Measurements from ENCODE around the gene NLGN4X.

Gene NLGN4X

DNA sequence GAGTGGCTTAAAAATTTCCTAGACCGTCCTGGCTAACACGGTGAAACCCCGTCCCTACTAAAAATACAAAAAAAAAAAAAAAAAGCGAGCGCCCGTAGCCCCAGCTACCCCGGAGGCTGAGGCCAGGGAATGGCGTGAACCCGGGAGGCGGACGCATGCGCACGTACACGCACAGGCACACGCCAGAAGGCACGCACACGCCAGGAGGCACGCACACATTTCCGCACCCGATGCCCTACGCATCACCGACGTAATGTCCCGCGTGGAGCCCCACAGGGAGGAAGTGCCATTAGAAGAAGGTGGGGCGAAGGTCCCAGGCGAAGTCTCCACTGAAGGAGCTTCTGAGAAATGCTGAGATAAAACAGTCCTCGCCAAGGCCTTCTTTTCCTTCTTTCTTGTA, 41.4 kb downstream of the NLGN4X start:
- Mint-ChIP-seq H3K27ac (no peak overlapping the region), H3K4me1 (no peaks in the 10 kb centered on the region)
- no peak for ATAC-seq

DNA sequence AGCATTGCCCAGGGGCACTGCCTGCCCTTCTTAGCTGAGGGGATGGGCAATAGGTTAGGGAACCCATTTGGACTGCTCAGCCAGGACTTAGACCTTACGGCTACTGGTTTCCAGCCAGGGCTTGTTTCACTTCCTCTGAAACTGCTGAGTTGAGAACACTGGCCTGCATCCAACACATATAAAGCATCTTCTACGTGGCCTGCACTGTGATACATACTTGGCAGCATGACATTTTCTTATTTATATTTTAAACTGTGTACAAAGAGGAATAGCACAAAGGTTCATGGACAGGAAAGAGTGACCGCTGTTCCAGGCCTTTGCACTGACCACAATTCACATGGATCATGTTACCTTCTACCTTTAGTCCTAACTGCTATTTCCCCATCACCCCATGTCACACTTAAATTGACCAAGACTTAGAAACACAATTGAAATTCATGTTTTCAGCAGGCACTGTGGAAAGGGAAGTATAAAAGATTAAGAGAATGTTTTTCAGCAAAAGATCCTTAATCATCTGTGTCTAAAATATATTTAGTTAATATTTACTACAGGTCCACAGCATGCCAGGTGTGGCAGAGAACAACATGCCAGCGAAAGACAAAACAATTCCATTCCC, 43.7 kb downstream of the NLGN4X start:
- Mint-ChIP-seq H3K4me3 (no peak overlapping the region), H3K4me1 (no peaks in the 10 kb centered on the region), H3K27ac (no peak overlapping the region), H3K9me3 (peaks cover 4 to 9% of the 10 kb centered on the region in 2 donors), H3K27me3 (no peaks in the 10 kb centered on the region)
- no peak for DNase-seq
- ATAC-seq: no peak

More for the DNA sequence above, 41.4 kb downstream of the NLGN4X start:
- no peak overlapping the region for H3K4me3 Mint-ChIP-seq
- DNase-seq: no peak
- H3K9me3 Mint-ChIP-seq: peaks cover under 1 to 3% of the 10 kb centered on the region in 2 donors
- H3K27me3 Mint-ChIP-seq: no peaks in the 10 kb centered on the region

DNA sequence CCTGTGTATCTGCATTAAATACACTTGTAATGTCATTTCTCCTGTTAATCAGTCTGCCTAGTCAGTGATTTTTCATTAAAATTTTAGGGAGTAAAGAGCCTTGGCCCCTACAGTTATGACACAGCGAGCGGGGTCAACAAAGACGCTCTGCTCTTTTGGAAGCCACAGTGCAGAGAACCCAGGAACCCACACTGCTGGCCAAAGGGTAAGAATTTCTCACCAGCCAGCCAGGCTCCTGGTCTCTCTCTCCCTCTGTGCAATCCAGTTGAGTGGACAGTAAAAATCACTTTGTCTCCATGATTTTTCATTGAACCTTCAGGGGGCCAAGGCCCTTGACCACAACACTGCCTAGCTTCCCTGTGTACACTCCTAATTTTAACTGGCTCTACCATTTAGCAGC, 52.8 kb downstream of the NLGN4X start:
- Mint-ChIP-seq H3K27ac (no peak overlapping the region), H3K27me3 (no peaks in the 10 kb centered on the region), H3K4me1 (no peaks in the 10 kb centered on the region), H3K9me3 (no peaks in the 10 kb centered on the region), H3K4me3 (no peak overlapping the region)
- DNase-seq: no peak
- no peak for ATAC-seq

DNA sequence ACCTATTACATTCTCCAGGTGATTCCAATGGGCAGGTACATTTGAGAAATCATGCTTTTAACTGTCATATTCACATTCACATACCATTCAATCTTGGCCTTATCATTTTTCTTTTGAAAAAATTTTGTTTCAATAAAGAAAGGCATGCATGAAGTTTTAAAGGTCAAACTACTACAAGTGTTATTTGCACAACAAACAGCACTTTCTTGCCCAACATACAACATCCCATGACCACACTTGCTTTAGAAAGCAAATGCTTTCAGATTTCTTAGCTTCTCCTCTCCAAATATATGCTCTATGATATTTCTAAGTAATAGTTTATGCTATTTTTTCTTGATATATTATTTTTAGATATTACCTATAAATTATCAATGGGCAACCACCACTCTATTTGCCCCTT, 58.2 kb downstream of the NLGN4X start:
- no peaks in the 10 kb centered on the region for H3K9me3 Mint-ChIP-seq

DNA sequence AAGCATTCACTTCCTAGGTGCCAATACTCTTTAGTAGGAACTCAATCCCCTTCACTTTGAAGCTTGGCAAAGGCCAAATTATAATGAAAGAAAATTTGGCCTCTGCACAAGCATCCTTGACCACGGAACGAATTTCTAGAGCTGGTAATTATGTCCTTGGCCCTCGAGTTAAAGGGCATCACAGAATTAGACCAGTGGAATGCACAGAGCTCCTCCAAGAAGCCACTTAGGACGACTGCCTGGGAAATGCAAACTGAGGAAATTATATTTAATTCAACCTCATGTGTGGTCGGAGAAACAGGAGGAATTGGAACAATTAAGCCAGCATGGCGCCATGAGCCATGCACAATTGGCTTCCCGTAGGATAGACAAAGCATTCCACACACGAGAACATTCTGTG, 59.3 kb downstream of the NLGN4X start:
- H3K4me3 Mint-ChIP-seq: no peak overlapping the region
- DNase-seq: no peak
- H3K27me3 Mint-ChIP-seq: no peaks in the 10 kb centered on the region
- H3K9me3 Mint-ChIP-seq: no peaks in the 10 kb centered on the region
- no peak overlapping the region for H3K27ac Mint-ChIP-seq
- no peaks in the 10 kb centered on the region for H3K4me1 Mint-ChIP-seq
- ATAC-seq: no peak

More for the DNA sequence above, 58.2 kb downstream of the NLGN4X start:
- H3K4me3 Mint-ChIP-seq: no peak overlapping the region
- H3K4me1 Mint-ChIP-seq: no peaks in the 10 kb centered on the region
- ATAC-seq: no peak
- DNase-seq: no peak
- no peak overlapping the region for H3K27ac Mint-ChIP-seq
- H3K27me3 Mint-ChIP-seq: no peaks in the 10 kb centered on the region

DNA sequence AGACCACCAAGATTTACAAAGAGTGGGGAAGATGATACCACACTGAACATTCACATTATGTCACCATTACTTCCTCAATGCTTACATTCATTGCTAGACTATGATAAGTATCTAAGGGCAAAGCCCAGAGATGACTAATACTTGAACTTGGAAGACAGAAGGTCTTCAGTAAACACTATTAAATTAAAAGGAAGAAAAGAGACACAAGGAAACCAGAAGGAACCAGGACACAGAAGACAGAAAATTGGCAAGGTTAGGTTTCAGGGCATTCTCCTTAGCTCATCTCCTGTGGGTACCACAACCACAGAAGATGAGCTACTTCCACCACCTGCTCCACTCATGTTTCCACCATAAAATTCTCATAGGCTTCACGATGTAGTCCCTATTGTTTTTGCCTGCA, 64.9 kb downstream of the NLGN4X start:
- no peak for DNase-seq
- Mint-ChIP-seq H3K9me3 (no peaks in the 10 kb centered on the region), H3K27ac (no peak overlapping the region), H3K27me3 (no peaks in the 10 kb centered on the region), H3K4me3 (no peak overlapping the region), H3K4me1 (no peaks in the 10 kb centered on the region)
- ATAC-seq: no peak

DNA sequence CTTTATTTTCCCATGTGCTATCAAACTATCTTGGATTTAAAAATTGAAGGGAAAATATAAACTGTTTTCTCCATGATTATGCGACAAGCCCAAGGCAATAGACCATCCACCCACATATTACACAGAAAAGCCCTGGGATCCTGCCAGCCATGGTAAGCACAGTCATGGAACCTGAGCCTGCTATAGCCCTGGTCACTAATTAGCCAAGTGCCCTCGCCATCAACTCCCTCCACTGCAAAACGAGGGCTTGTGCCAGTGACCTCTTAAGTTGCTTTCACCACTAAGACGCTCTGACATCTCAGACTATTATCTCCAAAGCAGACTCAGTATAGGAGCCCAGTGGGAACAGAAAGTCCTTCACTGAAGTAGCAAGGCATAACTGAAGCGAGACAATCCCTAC, 69.2 kb downstream of the NLGN4X start:
- no peak for ATAC-seq
- H3K27me3 Mint-ChIP-seq: no peaks in the 10 kb centered on the region
- H3K27ac Mint-ChIP-seq: no peak overlapping the region
- no peak for DNase-seq
- H3K9me3 Mint-ChIP-seq: no peaks in the 10 kb centered on the region
- H3K4me3 Mint-ChIP-seq: no peak overlapping the region
- H3K4me1 Mint-ChIP-seq: no peaks in the 10 kb centered on the region

DNA sequence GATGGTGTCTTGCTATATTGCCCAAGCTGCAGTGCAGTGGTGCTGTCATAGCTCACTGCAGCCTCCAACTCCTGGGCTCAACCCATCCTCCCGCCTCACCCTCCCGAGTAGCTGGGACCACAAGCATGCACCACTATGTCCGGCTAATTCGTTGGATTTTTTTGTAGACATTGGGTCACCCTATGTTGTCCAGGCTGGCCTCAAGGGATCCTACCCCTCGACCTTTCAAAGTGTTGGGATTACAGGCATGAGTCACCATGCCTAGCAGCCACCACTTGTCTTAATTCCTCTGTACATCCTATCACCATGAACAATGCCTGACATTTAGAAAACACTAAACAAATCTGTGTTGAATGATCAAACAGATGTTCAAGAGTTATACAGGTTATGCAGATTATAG, 76.7 kb downstream of the NLGN4X start:
- H3K9me3 Mint-ChIP-seq: no peaks in the 10 kb centered on the region
- DNase-seq (no peak), ATAC-seq (no peak)
- H3K4me3 Mint-ChIP-seq: no peak overlapping the region
- H3K27me3 Mint-ChIP-seq: no peaks in the 10 kb centered on the region
- no peaks in the 10 kb centered on the region for H3K4me1 Mint-ChIP-seq
- H3K27ac Mint-ChIP-seq: no peak overlapping the region

DNA sequence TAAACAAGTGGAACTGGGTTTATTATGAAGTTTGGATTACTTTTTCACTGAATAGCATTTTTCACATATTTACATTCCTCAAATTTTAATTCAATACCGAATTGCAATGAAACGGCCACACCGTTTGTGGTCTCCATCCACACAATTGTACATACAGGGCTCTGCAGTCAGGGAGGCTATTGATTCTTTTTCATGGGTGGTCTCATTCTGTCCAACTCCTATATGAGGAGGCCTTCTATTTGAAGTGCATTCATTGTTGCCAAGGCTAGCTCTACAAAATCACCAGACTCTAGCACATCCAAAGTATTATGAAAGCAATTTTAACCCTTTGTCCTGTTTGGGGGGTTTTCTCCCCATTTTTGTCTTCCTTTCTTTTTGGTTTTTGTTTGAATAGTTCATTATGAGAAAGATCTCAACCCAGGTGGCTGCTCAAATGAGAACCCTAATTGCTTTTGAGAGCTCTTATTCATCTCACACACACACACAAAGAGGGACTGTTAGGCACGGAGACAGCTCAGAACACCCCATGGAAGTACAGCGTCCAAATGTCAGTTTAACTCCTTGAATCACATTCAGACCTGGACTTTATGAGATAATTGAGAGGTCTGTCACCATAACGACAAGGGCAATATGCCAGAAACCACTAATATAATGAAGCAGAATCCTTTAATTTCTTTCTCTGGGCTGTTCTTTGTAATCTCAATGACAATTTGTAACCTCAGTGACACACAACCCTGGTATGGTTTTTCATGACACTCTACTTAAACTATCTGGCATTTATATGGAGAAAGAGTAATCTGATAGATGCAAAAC, 79.4 kb downstream of the NLGN4X start:
- Mint-ChIP-seq H3K27ac (no peak overlapping the region), H3K4me3 (no peak overlapping the region), H3K9me3 (no peaks in the 10 kb centered on the region), H3K27me3 (no peaks in the 10 kb centered on the region), H3K4me1 (no peaks in the 10 kb centered on the region)
- DNase-seq: no peak
- no peak for ATAC-seq

DNA sequence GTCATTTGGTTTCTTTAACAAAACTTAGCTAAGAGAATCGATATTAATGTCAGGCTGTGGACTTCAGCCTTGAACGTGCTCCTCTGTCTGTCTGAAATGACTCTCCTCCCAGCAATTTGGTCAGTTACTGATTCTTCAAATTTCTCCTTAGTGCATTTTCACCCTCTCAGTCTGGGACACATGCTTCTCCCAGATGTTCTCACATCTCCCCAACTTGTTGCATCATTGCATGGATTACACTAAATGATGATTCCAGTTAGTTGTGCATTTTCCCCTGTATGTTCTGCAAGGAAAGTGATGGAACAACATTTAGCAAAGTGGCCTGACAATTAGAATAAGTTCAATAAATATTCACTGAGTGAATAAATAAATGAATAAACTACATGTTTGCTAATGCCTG, 94.4 kb downstream of the NLGN4X start:
- no peaks in the 10 kb centered on the region for H3K9me3 Mint-ChIP-seq
- H3K27me3 Mint-ChIP-seq: no peaks in the 10 kb centered on the region
- ATAC-seq: no peak
- no peaks in the 10 kb centered on the region for H3K4me1 Mint-ChIP-seq
- no peak overlapping the region for H3K4me3 Mint-ChIP-seq
- DNase-seq: no peak
- H3K27ac Mint-ChIP-seq: no peak overlapping the region

DNA sequence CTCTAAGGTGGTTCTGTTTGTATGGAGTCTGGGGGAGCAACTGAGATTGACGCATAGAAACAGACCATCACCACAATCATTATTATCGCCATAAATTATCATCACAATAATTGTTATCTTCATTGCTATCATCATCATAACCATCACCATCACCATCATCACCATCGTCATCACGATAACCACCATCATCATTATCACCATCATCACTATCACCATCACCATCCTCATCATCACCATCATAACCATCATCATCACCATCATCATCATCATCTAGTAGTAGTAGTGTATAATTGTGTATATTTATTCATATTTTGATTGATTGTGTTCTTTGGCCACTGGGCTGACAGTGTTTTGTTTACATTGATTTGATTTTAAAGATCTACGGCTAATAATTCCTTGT, 95.7 kb downstream of the NLGN4X start:
- no peak overlapping the region for H3K4me3 Mint-ChIP-seq
- no peaks in the 10 kb centered on the region for H3K4me1 Mint-ChIP-seq
- no peaks in the 10 kb centered on the region for H3K27me3 Mint-ChIP-seq
- no peak overlapping the region for H3K27ac Mint-ChIP-seq
- no peak for ATAC-seq
- no peaks in the 10 kb centered on the region for H3K9me3 Mint-ChIP-seq
- no peak for DNase-seq

DNA sequence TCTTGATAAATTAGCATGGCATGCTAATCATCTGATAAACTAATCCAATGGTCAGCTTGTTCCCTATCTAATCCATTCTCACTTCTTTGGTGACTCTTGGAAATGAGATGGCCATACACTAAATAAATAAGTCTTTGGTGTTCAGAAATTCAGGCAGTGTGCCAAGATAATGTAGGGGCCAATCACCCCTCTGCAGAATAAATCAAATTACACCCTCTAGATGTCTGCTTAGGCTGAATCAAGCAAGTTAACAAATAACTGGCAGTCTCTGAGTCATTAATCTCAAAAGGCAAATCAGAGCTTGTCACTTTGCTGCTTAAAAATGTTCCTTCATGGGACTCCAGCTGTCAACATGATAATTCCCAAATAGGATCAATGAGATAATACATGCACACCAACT, 97.4 kb downstream of the NLGN4X start:
- Mint-ChIP-seq H3K4me3 (no peak overlapping the region), H3K9me3 (no peaks in the 10 kb centered on the region), H3K27me3 (no peaks in the 10 kb centered on the region), H3K4me1 (no peaks in the 10 kb centered on the region), H3K27ac (no peak overlapping the region)
- ATAC-seq (no peak), DNase-seq (no peak)

DNA sequence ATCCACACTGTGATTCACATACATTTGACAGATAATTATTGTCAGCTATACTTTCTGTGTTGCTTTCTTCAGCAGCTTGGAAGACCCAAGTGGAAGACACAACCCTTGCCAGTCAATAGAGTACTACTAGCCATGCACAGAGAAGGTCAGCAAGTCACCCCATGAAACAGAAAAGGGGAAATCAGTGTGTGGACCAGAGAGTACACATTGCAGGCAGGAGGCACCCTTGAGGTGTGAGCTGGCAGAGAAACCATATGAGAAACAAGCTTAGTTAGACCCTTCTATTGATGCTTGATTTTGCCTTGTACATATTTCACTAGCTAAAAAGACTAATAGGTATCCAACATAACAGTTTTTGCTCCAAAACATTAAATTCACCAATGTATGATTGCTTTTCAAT, 99.5 kb downstream of the NLGN4X start:
- H3K27ac Mint-ChIP-seq: no peak overlapping the region
- no peaks in the 10 kb centered on the region for H3K9me3 Mint-ChIP-seq
- H3K27me3 Mint-ChIP-seq: no peaks in the 10 kb centered on the region
- no peaks in the 10 kb centered on the region for H3K4me1 Mint-ChIP-seq
- no peak overlapping the region for H3K4me3 Mint-ChIP-seq
- DNase-seq: no peak
- no peak for ATAC-seq

DNA sequence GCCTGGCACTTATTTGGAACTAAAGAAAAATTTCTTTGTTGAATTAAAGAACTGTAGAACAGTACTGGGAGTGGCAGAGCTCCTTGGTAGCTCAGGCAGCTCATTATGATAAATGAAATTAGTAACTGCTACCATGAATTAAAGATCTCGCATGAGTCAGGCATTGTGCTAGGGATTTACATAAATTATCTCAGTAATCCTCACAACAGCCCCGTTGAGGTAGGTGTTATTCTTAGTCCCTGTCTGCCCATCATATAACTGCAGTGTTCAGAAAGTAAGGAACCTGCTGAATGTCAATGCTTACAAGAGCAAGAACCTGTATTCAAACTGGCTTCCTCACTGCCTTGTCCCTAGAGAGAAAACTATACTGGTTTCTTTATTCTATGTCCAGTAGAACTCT, 108.3 kb downstream of the NLGN4X start:
- no peak for DNase-seq
- H3K4me3 Mint-ChIP-seq: no peak overlapping the region
- no peak overlapping the region for H3K27ac Mint-ChIP-seq
- no peaks in the 10 kb centered on the region for H3K27me3 Mint-ChIP-seq
- no peak for ATAC-seq
- peaks cover 0 to 4% of the 10 kb centered on the region in 2 donors for H3K9me3 Mint-ChIP-seq
- H3K4me1 Mint-ChIP-seq: no peaks in the 10 kb centered on the region

DNA sequence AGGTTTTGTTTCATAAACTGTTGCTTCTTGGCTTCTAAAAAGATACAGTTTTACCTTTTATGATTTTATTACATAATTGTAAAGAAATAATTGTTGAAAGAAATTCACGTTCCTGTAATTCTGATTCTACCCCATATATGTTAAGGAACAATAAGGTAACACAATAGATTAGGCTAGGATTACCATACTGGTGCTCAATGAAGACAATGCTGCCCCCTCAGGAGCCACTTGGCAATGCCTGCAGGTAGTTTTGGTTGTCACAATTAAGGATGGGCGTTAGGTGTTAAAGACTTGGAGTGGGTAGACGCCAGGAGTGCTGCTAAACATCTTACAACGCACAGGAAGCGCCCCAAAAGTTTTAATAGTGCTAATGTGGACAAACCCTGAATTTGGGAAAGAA, 133.2 kb downstream of the NLGN4X start:
- no peak for ATAC-seq
- Mint-ChIP-seq H3K4me1 (no peaks in the 10 kb centered on the region), H3K27me3 (no peaks in the 10 kb centered on the region), H3K4me3 (no peak overlapping the region), H3K9me3 (no peaks in the 10 kb centered on the region), H3K27ac (no peak overlapping the region)
- no peak for DNase-seq

DNA sequence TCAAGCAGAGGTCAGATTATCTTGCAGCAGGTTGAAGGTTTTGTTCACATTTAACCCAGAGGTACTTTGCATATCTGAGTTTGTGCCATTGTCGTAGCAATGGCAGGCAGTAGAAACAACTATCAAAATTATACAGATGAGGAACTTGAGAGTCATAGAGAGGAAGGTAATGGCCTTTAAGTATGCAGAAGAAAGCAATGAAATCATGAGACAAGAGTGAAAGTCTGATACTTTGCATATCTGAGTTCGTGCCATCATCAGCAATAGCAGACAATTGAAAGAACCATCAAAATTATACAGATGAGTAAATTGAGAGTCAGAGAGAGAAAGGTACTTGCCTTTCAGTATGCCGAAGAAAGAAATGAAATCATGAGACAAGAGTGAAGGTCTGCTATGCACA, 154.1 kb downstream of the NLGN4X start:
- no peak overlapping the region for H3K4me3 Mint-ChIP-seq
- no peaks in the 10 kb centered on the region for H3K4me1 Mint-ChIP-seq
- DNase-seq (no peak), ATAC-seq (no peak)
- no peaks in the 10 kb centered on the region for H3K9me3 Mint-ChIP-seq
- no peak overlapping the region for H3K27ac Mint-ChIP-seq
- no peaks in the 10 kb centered on the region for H3K27me3 Mint-ChIP-seq

DNA sequence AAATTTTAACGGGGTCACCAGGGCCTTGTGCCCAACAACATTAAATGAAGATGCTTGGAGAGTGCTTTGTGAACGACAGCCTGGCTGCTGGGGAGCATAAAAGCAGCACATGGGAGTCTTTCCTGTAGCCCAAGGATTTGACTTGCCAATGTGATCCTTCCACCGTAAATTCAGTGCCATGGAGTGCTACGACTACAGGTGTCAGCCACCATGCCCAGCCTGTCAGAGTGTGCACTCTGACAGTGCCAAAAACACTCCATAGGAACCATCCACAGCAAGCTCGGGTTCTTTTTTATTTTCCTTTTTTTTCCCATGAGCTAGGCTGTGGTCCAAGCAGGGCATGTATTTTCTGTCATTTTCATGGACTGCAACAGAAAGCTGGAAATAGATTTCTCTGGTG, 156.9 kb downstream of the NLGN4X start:
- Mint-ChIP-seq H3K4me3 (no peak overlapping the region), H3K27ac (no peak overlapping the region), H3K9me3 (no peaks in the 10 kb centered on the region), H3K27me3 (no peaks in the 10 kb centered on the region), H3K4me1 (no peaks in the 10 kb centered on the region)
- ATAC-seq (no peak), DNase-seq (no peak)

All from stimulated activated naive CD8-positive, alpha-beta T cell treated with anti-CD3 and anti-CD28 coated beads, Interleukin-15, amount 100 ng/mL, for 72 hours (primary cell).